Mammary epithelial cell (primary cell): ENCODE data around the gene ATP1B1.

Source experiments
- CTCF ChIP-seq, 2 donors: IDR thresholded peaks in 1 of 2; conservative IDR thresholded peaks in 1 of 2; 2 replicates each; pipeline ENCODE4 v1.5.1; 2011 to 2012; ENCODE audit warnings: inconsistent platforms in 2 of 2, low read length in 2 of 2, mild to moderate bottlenecking in 2 of 2, control low read depth in 1 of 2, low read depth in 1 of 2; ENCODE audit not compliant: insufficient read depth in 1 of 2; ENCODE audit errors: extremely low read depth in 1 of 2
- EZH2 ChIP-seq: IDR thresholded peaks from 2 replicates; pipeline ENCODE4 v1.6.1; 2012; ENCODE audit warnings: low read length, inconsistent platforms, borderline replicate concordance

DNA sequence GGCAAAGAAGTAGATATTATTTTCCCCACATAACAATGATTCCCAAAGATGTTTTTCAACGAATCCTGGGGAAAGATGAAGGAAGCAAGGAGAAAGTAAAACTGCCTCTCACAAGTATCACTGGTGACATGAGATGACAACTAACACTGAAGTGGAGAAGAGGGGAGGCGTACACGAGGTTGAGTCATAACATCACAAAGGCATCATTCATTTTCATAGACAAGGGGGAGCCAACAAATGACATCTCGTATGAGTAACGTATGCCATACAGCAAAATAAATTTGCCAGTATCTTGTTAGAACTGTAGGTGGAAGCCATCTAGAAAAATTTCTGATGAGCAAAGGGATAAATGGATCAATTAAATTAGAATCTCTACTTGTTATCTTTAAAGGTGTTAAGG lies 56.6 kb downstream of the ATP1B1 start:
- no peak for TF ChIP-seq EZH2
- no peak for TF ChIP-seq CTCF (conservative IDR thresholded peaks at IDR 0.05 in 1 of 2, IDR thresholded peaks at IDR 0.05 in 1 of 2; ENCODE audit: extremely low read depth in 1 of 2, insufficient read depth in 1 of 2, low read depth in 1 of 2, low read length in 2 of 2)
